Natural killer cell (primary cell): Measurements from ENCODE around the gene SLC44A4. TPM values are rescaled to one million over a fixed set of nuclear protein-coding genes. Genes with fewer than 3 reads are reported as not detected.

Source experiments
- ATAC-seq, 3 donors: fragments of 150-1000 bp in 2 of 3; fragments of 200-7000 bp in 1 of 3; cut with Tn5 transposase; 1 replicate in 1 of 3; 2 replicates in 2 of 3; pipeline ENCODE4 v1.10.0; 2021; ENCODE audit warnings: mild to moderate bottlenecking in 2 of 3, moderate library complexity in 2 of 3
- DNase-seq, 2 donors: peaks; one replicate each; pipeline versions ENCODE4 v3.0.0 to v3.0.0-alpha.2; 2013 to 2021; ENCODE audit warnings: mixed read lengths in 1 of 2
- H3K27ac ChIP-seq: one replicate; pipeline ENCODE4 v1.5.1; 2013; ENCODE audit warnings: mild to moderate bottlenecking, low read length
- H3K27me3 ChIP-seq: one replicate; pipeline ENCODE4 v1.6.1; 2013; ENCODE audit warnings: low read length; ENCODE audit not compliant: control insufficient read depth, insufficient read depth
- H3K36me3 ChIP-seq: one replicate; pipeline ENCODE4 v1.6.1; 2013; ENCODE audit warnings: low read length; ENCODE audit not compliant: control insufficient read depth, insufficient read depth
- H3K4me1 ChIP-seq: one replicate; pipeline ENCODE4 v1.6.1; 2013; ENCODE audit warnings: low read length; ENCODE audit not compliant: control insufficient read depth, insufficient read depth
- H3K4me3 ChIP-seq: one replicate; pipeline ENCODE4 v1.5.1; 2013; ENCODE audit warnings: low read length
- H3K9me3 ChIP-seq: one replicate; pipeline ENCODE4 v1.6.1; 2013; ENCODE audit warnings: low read length; ENCODE audit not compliant: control insufficient read depth, insufficient read depth
- H3K27ac Mint-ChIP-seq, 2 donors: one replicate each; pipeline ENCODE4 v1.8.0; 2022; ENCODE audit warnings: mild to moderate bottlenecking in 2 of 2, mixed read lengths in 2 of 2, moderate library complexity in 1 of 2
- H3K27me3 Mint-ChIP-seq, 2 donors: one replicate each; pipeline ENCODE4 v1.8.0; 2022; ENCODE audit warnings: low read depth in 2 of 2, mixed read lengths in 2 of 2
- H3K36me3 Mint-ChIP-seq: one replicate; pipeline ENCODE4 v1.8.0; 2022; ENCODE audit warnings: mixed read lengths
- H3K4me1 Mint-ChIP-seq, 2 donors: one replicate each; pipeline ENCODE4 v1.8.0; 2022; ENCODE audit warnings: mixed read lengths in 2 of 2
- H3K4me3 Mint-ChIP-seq: one replicate; pipeline ENCODE4 v1.8.0; 2022; ENCODE audit warnings: mild to moderate bottlenecking, moderate library complexity, mixed read lengths
- H3K9me3 Mint-ChIP-seq, 2 donors: one replicate each; pipeline ENCODE4 v1.8.0; 2022; ENCODE audit warnings: mixed read lengths in 2 of 2
- CTCF ChIP-seq: fragments of 200-600 bp; IDR thresholded peaks from one replicate; pipeline ENCODE4 v1.8.0; 2022; ENCODE audit warnings: antibody characterized with exemption
- WGBS: methylation state at CpG from one replicate; pipeline ENCODE4 v1.1.7; 2013; ENCODE audit warnings: missing lambda C conversion rate; ENCODE audit not compliant: insufficient coverage; 5-methylcytosine and 5-hydroxymethylcytosine counted together
- intact Hi-C: fragments of 100-400 bp; cut with micrococcal nuclease; formaldehyde crosslinking; loops from one replicate; pipeline ENCODE4 v1.14.2; 2022
- total RNA-seq, 4 donors: library from RNA; stranded (reverse); fragments of 120-200 nt in 1 of 4; gene quantifications; one replicate each; pipeline versions ENCODE4 v1.2.3 to v1.2.4, GENCODE V29; 2013 to 2022

Gene SLC44A4
- total RNA-seq, 3 donors from 2014 or later (not counting 1 experiment from before 2014, with no cell fraction given): 0.48 TPM; not detected in 2

- 19% methylated on average over 8 of the region's 8 CpGs for WGBS
- intact Hi-C loops: loop anchor here (5.0 kb wide), 1 partner anchor 59 kb away; the partner anchor contains the start of genes NELFE and SKIC2
- H3K27ac ChIP-seq: peak overlapping the region; percentile 64
- Mint-ChIP-seq H3K4me3 (peak overlapping the region; percentile 97), H3K27ac (peak overlapping the region; percentile 95), H3K36me3 (no peaks in the 10 kb centered on the region), H3K4me1 (peaks cover 33 to 50% of the 10 kb centered on the region in 2 donors), H3K9me3 (no peaks in the 10 kb centered on the region), H3K27me3 (no peaks in the 10 kb centered on the region)
- no peaks in the 10 kb centered on the region for H3K9me3 ChIP-seq
- DNase-seq (peak in 1 of 2 donors; percentile 76), ATAC-seq (peak in 2 of 3 donors; percentile 23 to 30)
- TF ChIP-seq CTCF: no peak
- H3K4me1 ChIP-seq: peaks cover 54% of the 10 kb centered on the region
- H3K36me3 ChIP-seq: peaks cover 4% of the 10 kb centered on the region
- H3K27me3 ChIP-seq: no peaks in the 10 kb centered on the region
- peak overlapping the region; percentile 76 for H3K4me3 ChIP-seq
These were observed 19.7 kb upstream of the SLC44A4 start for GRCh38 chr6:31898383-31899011.

GRCh38 chr6:31897612-31898382 lies 19.0 kb upstream of the SLC44A4 start, which contains the start of gene EHMT2:
Gene EHMT2 (minus strand): TSS chr6:31897698. CDS start chr6:31897677, 21 bp downstream.
- under 1% methylated on average over 49 of the region's 49 CpGs for WGBS
- no peak for TF ChIP-seq CTCF
- peak; percentile 59 to 83 (median 74) for ATAC-seq
- Mint-ChIP-seq H3K27me3 (no peaks in the 10 kb centered on the region), H3K36me3 (no peaks in the 10 kb centered on the region), H3K27ac (peak within 1 kb of the TSS; percentile 95), H3K4me3 (peak within 1 kb of the TSS; percentile 97), H3K4me1 (peaks cover 28 to 52% of the 10 kb centered on the region in 2 donors), H3K9me3 (no peaks in the 10 kb centered on the region)
- Histone ChIP-seq H3K4me1 (peaks cover 52% of the 10 kb centered on the region), H3K27me3 (no peaks in the 10 kb centered on the region), H3K36me3 (peaks cover 11% of the 10 kb centered on the region), H3K27ac (peak within 1 kb of the TSS; percentile 81), H3K9me3 (no peaks in the 10 kb centered on the region), H3K4me3 (peak within 1 kb of the TSS; percentile 76)
- intact Hi-C loops: loop anchor here (1.0 to 5.0 kb wide), 2 partner anchors 34 to 60 kb away; partner anchors contain the start of genes NELFE and SKIC2
- DNase-seq: peak; percentile 82 to 91

GRCh38 chr6:31896856-31897611 lies 18.2 kb upstream of the SLC44A4 start:
- H3K27me3 ChIP-seq: no peaks in the 10 kb centered on the region
- H3K9me3 Mint-ChIP-seq: no peaks in the 10 kb centered on the region
- H3K27ac ChIP-seq: peak overlapping the region; percentile 81
- H3K4me1 Mint-ChIP-seq: peaks cover 27 to 45% of the 10 kb centered on the region in 2 donors
- DNase-seq (peak in 1 of 2 donors; percentile 43), ATAC-seq (peak; percentile 3 to 5 (median 4))
- H3K27ac Mint-ChIP-seq: peak overlapping the region; percentile 86 to 92
- TF ChIP-seq CTCF: no peak
- H3K36me3 ChIP-seq: peaks cover 17% of the 10 kb centered on the region
- intact Hi-C loops: loop anchor here (1.0 to 5.0 kb wide), 2 partner anchors 34 to 60 kb away; partner anchors contain the start of genes NELFE and SKIC2
- 2% methylated on average over 42 of the region's 62 CpGs for WGBS
- peak overlapping the region; percentile 97 for H3K4me3 Mint-ChIP-seq
- H3K27me3 Mint-ChIP-seq: no peaks in the 10 kb centered on the region
- H3K9me3 ChIP-seq: no peaks in the 10 kb centered on the region
- no peaks in the 10 kb centered on the region for H3K36me3 Mint-ChIP-seq
- H3K4me1 ChIP-seq: peaks cover 46% of the 10 kb centered on the region
- H3K4me3 ChIP-seq: peak overlapping the region; percentile 76
